GM19452 (cell line): ENCODE results near the gene AQP10.
"Not testable (repeated sequence)": the region's sequence is repeated elsewhere in the genome, so short reads cannot be mapped to it uniquely, and the experiment has no call there.

Source experiments
- ATAC-seq: cut with Tn5 transposase; IDR thresholded peaks from one replicate; pipeline ENCODE4 v1.9.1; 2021; ENCODE audit not compliant: unreplicated experiment

The AQP10 gene

GRCh38 chr1:154323493-154323892, 2.6 kb downstream of the AQP10 start:
- no peak for ATAC-seq

- ATAC-seq = no peak
These were observed 3.3 kb downstream of the AQP10 start for GRCh38 chr1:154324241-154324640.

- ATAC-seq = peak; percentile 39
These were observed 4.0 kb downstream of the AQP10 start, which contains the start of gene ATP8B2 for GRCh38 chr1:154324669-154325582. TSS of gene ATP8B2 (plus strand) at chr1:154325525. CDS start at chr1:154328142, 2,617 bp downstream.

- no peak for ATAC-seq
These were observed 5.0 kb downstream of the AQP10 start for GRCh38 chr1:154325583-154326545.

GRCh38 chr1:154326546-154327465, 5.9 kb downstream of the AQP10 start:
- no peak for ATAC-seq

GRCh38 chr1:154327466-154328317, 6.8 kb downstream of the AQP10 start:
- ATAC-seq = no peak

- ATAC-seq = no peak
These were observed 7.6 kb downstream of the AQP10 start for GRCh38 chr1:154328318-154329151.

GRCh38 chr1:154329152-154329521, 8.2 kb downstream of the AQP10 start:
- no peak for ATAC-seq

- no peak for ATAC-seq
These were observed 8.7 kb downstream of the AQP10 start for GRCh38 chr1:154329551-154330131.

- no peak for ATAC-seq
These were observed 9.8 kb downstream of the AQP10 start for GRCh38 chr1:154330669-154331068.

- ATAC-seq = no peak
These were observed 13.5 kb downstream of the AQP10 start for GRCh38 chr1:154334079-154335024.

GRCh38 chr1:154335025-154335714, 14.3 kb downstream of the AQP10 start:
- ATAC-seq = peak; percentile 71

GRCh38 chr1:154337253-154337894, 16.5 kb downstream of the AQP10 start:
- ATAC-seq = no peak

GRCh38 chr1:154338875-154339274, 18.0 kb downstream of the AQP10 start:
- no peak for ATAC-seq

GRCh38 chr1:154341366-154341765, 20.5 kb downstream of the AQP10 start:
- not testable (repeated sequence) for ATAC-seq

GRCh38 chr1:154342132-154342531, 21.2 kb downstream of the AQP10 start:
- ATAC-seq = no peak
